Prostate gland (tissue), 2 donors: ENCODE data around the gene PYURF. TPM values are rescaled to one million over a fixed set of nuclear protein-coding genes. Genes with fewer than 3 reads are reported as not detected.

Experiments
- DNase-seq: peaks from one replicate; pipeline ENCODE4 v3.0.0-alpha.2; 2019; ENCODE audit warnings: low spot score
- H3K27ac ChIP-seq, 2 donors: fragments of 200-600 bp; sonication (generic); 2 replicates each; pipeline ENCODE4 v1.5.1; 2017 to 2019
- H3K27me3 ChIP-seq: fragments of 200-600 bp; sonication (generic); replicated peaks from 2 replicates; pipeline ENCODE4 v1.5.1; 2019; ENCODE audit not compliant: insufficient read depth
- H3K36me3 ChIP-seq, 2 donors: fragments of 200-600 bp; sonication (generic); 1 replicate in 1 of 2; 2 replicates in 1 of 2; pipeline versions ENCODE4 v1.5.1 to v1.8.1; 2017 to 2019
- H3K4me1 ChIP-seq: fragments of 200-600 bp; sonication (generic); replicated peaks from 2 replicates; pipeline ENCODE4 v1.5.1; 2019
- H3K4me3 ChIP-seq, 2 donors: fragments of 200-600 bp; sonication (generic); 2 replicates each; pipeline ENCODE4 v1.5.1; 2017 to 2019
- H3K9me3 ChIP-seq: fragments of 200-600 bp; sonication (generic); 2 replicates; pipeline ENCODE4 v1.5.1; 2017
- POLR2A ChIP-seq: fragments of 450-650 bp; IDR thresholded peaks from one replicate; pipeline ENCODE4 v1.6.1; 2016; ENCODE audit warnings: antibody characterized with exemption, mild to moderate bottlenecking
- POLR2AphosphoS5 ChIP-seq: sonication (generic); formaldehyde crosslinking; IDR thresholded peaks from one replicate; pipeline ENCODE4 v1.6.1; 2017; ENCODE audit warnings: antibody characterized with exemption
- WGBS: methylation state at CpG from one replicate; pipeline ENCODE4 v1.1.5; 2018; 5-methylcytosine and 5-hydroxymethylcytosine counted together
- intact Hi-C: fragments of 100-400 bp; cut with DNase I; formaldehyde crosslinking; loops from one replicate; pipeline ENCODE4 v1.14.2; 2022
- total RNA-seq, 2 donors: library from RNA; depleted of rRNA; stranded (reverse); fragments of >200 nt; gene quantifications; one replicate each; pipeline ENCODE4 v1.1.0, GENCODE V29; 2016
- TF ChIP-seq, protein P1 (sequence below), 4 experiments: fragments of 200-600 bp in 2 of 4; fragments of 450-650 bp in 2 of 4; sonication (generic) in 2 of 4; IDR thresholded peaks; 1 replicate in 3 of 4; 2 replicates in 1 of 4; pipeline ENCODE4 v1.5.1; 2016 to 2019; ENCODE audit warnings: antibody characterized with exemption in 4 of 4, mild to moderate bottlenecking in 2 of 4, moderate library complexity in 2 of 4

Gene PYURF
- total RNA-seq, 2 donors from 2014 or later = 84.5 to 133 TPM

DNA sequence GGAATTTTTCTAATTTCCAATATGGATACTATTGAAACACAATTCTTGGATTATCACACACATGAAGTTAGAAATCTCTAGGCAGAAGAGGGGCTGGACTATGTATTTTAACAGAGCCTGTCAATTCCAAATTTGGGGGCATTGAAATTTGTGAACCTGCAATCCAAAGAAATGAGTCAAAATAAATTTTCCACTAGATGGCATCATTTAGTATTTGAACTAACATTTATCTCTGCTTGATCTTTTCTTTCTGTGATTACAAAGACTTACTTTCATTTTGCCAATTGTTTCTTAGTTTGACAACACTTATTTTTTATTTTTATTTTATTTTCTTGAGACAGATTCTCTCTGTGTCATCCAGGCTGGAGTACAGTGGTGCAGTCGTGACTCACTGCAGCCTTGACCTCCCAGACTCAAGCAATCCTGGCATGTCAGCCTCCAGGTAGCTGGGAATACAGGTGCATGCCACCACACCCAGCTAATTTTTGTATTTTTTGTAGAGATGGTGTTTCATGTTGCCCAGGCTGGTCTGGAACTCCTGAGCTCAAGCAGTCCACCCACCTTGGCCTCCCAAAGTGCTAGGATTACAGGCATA, 2.7 kb upstream of the PYURF start:
- DNase-seq = no peak
- intact Hi-C loops = loop anchor here (10.0 kb wide), 2 partner anchors 298 to 522 kb away; partner anchors contain the start of gene PKD2
- WGBS = 19% methylated on average over 1 of the region's 1 CpG
- Histone ChIP-seq H3K27ac (no peak overlapping the region), H3K4me1 (peaks cover 6% of the 10 kb centered on the region), H3K36me3 (no peaks in the 10 kb centered on the region), H3K27me3 (no peaks in the 10 kb centered on the region), H3K4me3 (no peak overlapping the region), H3K9me3 (no peaks in the 10 kb centered on the region)
- TF ChIP-seq, protein P1, sequence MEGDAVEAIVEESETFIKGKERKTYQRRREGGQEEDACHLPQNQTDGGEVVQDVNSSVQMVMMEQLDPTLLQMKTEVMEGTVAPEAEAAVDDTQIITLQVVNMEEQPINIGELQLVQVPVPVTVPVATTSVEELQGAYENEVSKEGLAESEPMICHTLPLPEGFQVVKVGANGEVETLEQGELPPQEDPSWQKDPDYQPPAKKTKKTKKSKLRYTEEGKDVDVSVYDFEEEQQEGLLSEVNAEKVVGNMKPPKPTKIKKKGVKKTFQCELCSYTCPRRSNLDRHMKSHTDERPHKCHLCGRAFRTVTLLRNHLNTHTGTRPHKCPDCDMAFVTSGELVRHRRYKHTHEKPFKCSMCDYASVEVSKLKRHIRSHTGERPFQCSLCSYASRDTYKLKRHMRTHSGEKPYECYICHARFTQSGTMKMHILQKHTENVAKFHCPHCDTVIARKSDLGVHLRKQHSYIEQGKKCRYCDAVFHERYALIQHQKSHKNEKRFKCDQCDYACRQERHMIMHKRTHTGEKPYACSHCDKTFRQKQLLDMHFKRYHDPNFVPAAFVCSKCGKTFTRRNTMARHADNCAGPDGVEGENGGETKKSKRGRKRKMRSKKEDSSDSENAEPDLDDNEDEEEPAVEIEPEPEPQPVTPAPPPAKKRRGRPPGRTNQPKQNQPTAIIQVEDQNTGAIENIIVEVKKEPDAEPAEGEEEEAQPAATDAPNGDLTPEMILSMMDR (IDR thresholded peaks at IDR 0.05) = peak in 2 of 4 experiments; percentile 38 to 41
- TF ChIP-seq POLR2AphosphoS5 (no peak), POLR2A (no peak)

DNA sequence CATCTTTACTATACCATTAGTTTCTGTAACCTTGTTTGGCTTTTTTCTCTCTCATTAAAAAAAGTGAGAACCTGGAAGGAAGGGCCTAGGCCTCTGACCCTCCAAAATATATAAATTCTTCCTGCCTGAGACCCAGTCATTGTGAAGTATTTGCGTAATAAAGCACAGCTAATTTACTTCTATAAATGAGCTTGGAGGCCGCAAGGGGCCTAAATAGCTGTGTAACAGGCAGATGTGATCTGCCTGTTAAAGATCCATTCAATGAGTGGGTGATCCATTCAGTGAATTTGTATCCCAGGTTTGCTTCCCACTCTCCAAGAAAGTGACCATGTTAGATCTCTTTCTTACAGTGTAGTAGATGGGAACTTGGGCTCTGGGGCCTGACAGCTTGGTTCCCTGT, 595 bp upstream of the PYURF start:
- peaks cover 6% of the 10 kb centered on the region for H3K4me1 ChIP-seq
- H3K4me3 ChIP-seq = peak overlapping the region; percentile 77 to 85
- H3K36me3 ChIP-seq = no peaks in the 10 kb centered on the region
- no peaks in the 10 kb centered on the region for H3K27me3 ChIP-seq
- H3K27ac ChIP-seq = peak overlapping the region; percentile 89
- no peak for DNase-seq
- WGBS = 37% methylated on average over 2 of the region's 2 CpGs
- TF ChIP-seq, protein P1 (IDR thresholded peaks at IDR 0.05) = no peak
- TF ChIP-seq POLR2AphosphoS5 (no peak), POLR2A (no peak)
- intact Hi-C loops = loop anchor here (5.0 to 10.0 kb wide), 4 partner anchors 67 to 519 kb away; partner anchors contain the start of genes HERC3, HERC5 and PKD2
- no peaks in the 10 kb centered on the region for H3K9me3 ChIP-seq

DNA sequence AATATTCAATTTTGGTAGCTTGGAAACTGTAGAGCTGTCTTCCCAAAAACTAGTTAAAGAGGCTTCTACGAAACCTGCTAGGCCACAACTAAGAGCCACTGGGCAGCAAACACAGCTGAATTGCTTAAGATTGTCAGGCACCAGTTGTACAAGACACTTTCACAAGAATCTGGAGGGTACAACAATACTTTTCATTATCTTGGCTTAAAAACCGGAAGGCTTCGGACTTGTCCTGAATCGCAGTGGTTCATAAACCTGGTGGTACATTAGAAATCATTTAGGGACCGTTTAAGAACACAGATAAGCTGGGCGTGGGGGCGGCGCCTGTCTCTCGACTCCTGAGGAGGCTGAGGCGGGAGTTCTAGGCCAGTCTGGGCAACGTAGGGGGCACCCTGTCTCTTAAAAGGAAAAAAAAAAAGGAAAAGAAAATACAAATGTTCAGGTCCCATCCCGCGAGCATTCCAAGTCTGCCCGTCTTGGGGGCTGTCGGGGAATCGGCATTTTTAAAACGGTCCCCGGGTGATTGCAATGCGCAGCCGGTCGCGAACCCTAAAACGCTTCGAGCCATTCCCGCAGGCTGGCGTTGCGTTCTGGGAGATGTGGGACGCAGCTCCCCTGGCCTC, 763 bp downstream of the PYURF start:
- peaks cover 6% of the 10 kb centered on the region for H3K4me1 ChIP-seq
- 1% methylated on average over 28 of the region's 28 CpGs for WGBS
- H3K9me3 ChIP-seq = no peaks in the 10 kb centered on the region
- H3K27me3 ChIP-seq = no peaks in the 10 kb centered on the region
- no peak for TF ChIP-seq POLR2AphosphoS5
- TF ChIP-seq, protein P1 (IDR thresholded peaks at IDR 0.05) = no peak
- TF ChIP-seq POLR2A = no peak
- peak overlapping the region; percentile 89 for H3K27ac ChIP-seq
- H3K36me3 ChIP-seq = no peaks in the 10 kb centered on the region
- DNase-seq = peak; percentile 21
- intact Hi-C loops = loop anchor here (5.0 to 10.0 kb wide), 4 partner anchors 66 to 518 kb away; partner anchors contain the start of genes HERC3, HERC5 and PKD2
- H3K4me3 ChIP-seq = peak overlapping the region; percentile 77 to 85

DNA sequence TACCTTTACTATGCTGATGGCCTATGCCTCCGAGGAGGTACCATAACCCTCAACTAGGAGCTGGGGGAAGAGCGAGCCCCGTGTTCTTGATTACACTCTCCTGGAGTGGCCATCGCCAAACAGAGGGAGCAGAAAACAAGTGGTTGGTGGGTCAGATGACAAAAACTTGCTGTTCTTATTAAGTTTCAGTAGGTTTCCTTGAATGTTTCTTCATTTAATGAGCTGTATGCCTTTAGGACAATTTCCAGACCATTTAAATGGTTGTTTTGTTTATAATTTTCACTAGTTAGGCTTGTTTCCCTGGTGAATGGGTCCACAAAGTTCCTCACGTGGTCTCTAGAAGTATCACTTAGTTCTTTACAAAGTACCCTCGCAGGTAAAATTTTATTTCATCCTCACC, 4.7 kb downstream of the PYURF start:
- H3K4me1 ChIP-seq = no peaks in the 10 kb centered on the region
- H3K27ac ChIP-seq = no peak overlapping the region
- 86% methylated on average over 6 of the region's 6 CpGs for WGBS
- no peaks in the 10 kb centered on the region for H3K36me3 ChIP-seq
- TF ChIP-seq POLR2A = no peak
- no peak for TF ChIP-seq POLR2AphosphoS5
- TF ChIP-seq, protein P1 (IDR thresholded peaks at IDR 0.05) = no peak
- H3K27me3 ChIP-seq = no peaks in the 10 kb centered on the region
- no peak overlapping the region for H3K4me3 ChIP-seq
- no peaks in the 10 kb centered on the region for H3K9me3 ChIP-seq
- DNase-seq = no peak
- intact Hi-C loops = loop anchor here (10.0 kb wide), 1 partner anchor 144 kb away; the partner anchor contains the start of gene HERC6
